H9 (cell line): ENCODE data around the gene TMED8. TPM values are rescaled to one million over a fixed set of nuclear protein-coding genes. Genes with fewer than 3 reads are reported as not detected.

Experiments
- DNase-seq: peaks from one replicate; pipeline ENCODE4 v3.0.0-alpha.2; 2017
- H2AFZ ChIP-seq: one replicate; pipeline ENCODE4 v1.6.1; 2013; ENCODE audit warnings: mild to moderate bottlenecking, low read length, control low read depth, moderate library complexity
- H2AK5ac ChIP-seq: 2 replicates; pipeline ENCODE4 v1.6.1; 2013; ENCODE audit warnings: low read length, control low read depth, mixed read lengths; ENCODE audit not compliant: insufficient read length
- H2BK120ac ChIP-seq: one replicate; pipeline ENCODE4 v1.6.1; 2013; ENCODE audit warnings: low read depth, mild to moderate bottlenecking, low read length, control low read depth, inconsistent platforms; ENCODE audit not compliant: poor library complexity, severe bottlenecking
- H2BK12ac ChIP-seq: 2 replicates; pipeline ENCODE4 v1.6.1; 2013; ENCODE audit warnings: low read length, control low read depth, mixed read lengths, low read depth; ENCODE audit not compliant: insufficient read length
- H2BK15ac ChIP-seq: 2 replicates; pipeline ENCODE4 v1.6.1; 2013; ENCODE audit warnings: low read depth, low read length, control low read depth
- H2BK20ac ChIP-seq: one replicate; pipeline ENCODE4 v1.6.1; 2013; ENCODE audit warnings: low read depth, mild to moderate bottlenecking, low read length, control low read depth, inconsistent platforms; ENCODE audit not compliant: poor library complexity, severe bottlenecking
- H2BK5ac ChIP-seq: 2 replicates; pipeline ENCODE4 v1.6.1; 2013; ENCODE audit warnings: low read length, control low read depth, mixed read lengths; ENCODE audit not compliant: insufficient read length
- H3K14ac ChIP-seq: 2 replicates; pipeline ENCODE4 v1.6.1; 2013; ENCODE audit warnings: low read length, control low read depth; ENCODE audit not compliant: insufficient read depth
- H3K18ac ChIP-seq: 2 replicates; pipeline ENCODE4 v1.6.1; 2013; ENCODE audit warnings: low read depth, mild to moderate bottlenecking, mixed read lengths, low read length, control low read depth; ENCODE audit not compliant: insufficient read length
- H3K23ac ChIP-seq: 2 replicates; pipeline ENCODE4 v1.6.1; 2013; ENCODE audit warnings: low read length, control low read depth, mixed read lengths, low read depth; ENCODE audit not compliant: insufficient read length
- H3K23me2 ChIP-seq: 2 replicates; pipeline ENCODE4 v1.6.1; 2013; ENCODE audit warnings: low read depth, mild to moderate bottlenecking, mixed read lengths, low read length, control low read depth; ENCODE audit not compliant: insufficient read length, poor library complexity, severe bottlenecking
- H3K27ac ChIP-seq: 2 replicates; pipeline ENCODE4 v1.5.1; 2013; ENCODE audit warnings: low read length, control low read depth, mixed read lengths, low read depth; ENCODE audit not compliant: insufficient read length
- H3K27me3 ChIP-seq: 2 replicates; pipeline ENCODE4 v1.6.1; 2013; ENCODE audit warnings: low read length, control low read depth, inconsistent platforms; ENCODE audit not compliant: insufficient read depth
- H3K4ac ChIP-seq: 2 replicates; pipeline ENCODE4 v1.6.1; 2013; ENCODE audit warnings: low read depth, mild to moderate bottlenecking, control low read depth, inconsistent platforms, low read length, moderate library complexity
- H3K4me1 ChIP-seq: 2 replicates; pipeline ENCODE4 v1.6.1; 2013; ENCODE audit warnings: low read length, control low read depth, inconsistent platforms; ENCODE audit not compliant: insufficient read depth
- H3K4me2 ChIP-seq: 2 replicates; pipeline ENCODE4 v1.6.1; 2013; ENCODE audit warnings: low read length, control low read depth, mixed read lengths; ENCODE audit not compliant: insufficient read length, insufficient read depth
- H3K56ac ChIP-seq: 2 replicates; pipeline ENCODE4 v1.6.1; 2013; ENCODE audit warnings: low read depth, mild to moderate bottlenecking, mixed read lengths, low read length, control low read depth; ENCODE audit not compliant: insufficient read length
- H3K79me1 ChIP-seq: 2 replicates; pipeline ENCODE4 v1.6.1; 2013; ENCODE audit warnings: low read depth, mild to moderate bottlenecking, moderate library complexity, low read length, control low read depth, inconsistent platforms; ENCODE audit not compliant: insufficient read depth, poor library complexity, severe bottlenecking
- H3K79me2 ChIP-seq: 2 replicates; pipeline ENCODE4 v1.6.1; 2013; ENCODE audit warnings: low read length, control low read depth, inconsistent platforms; ENCODE audit not compliant: insufficient read depth
- H3K9ac ChIP-seq: 2 replicates; pipeline ENCODE4 v1.6.1; 2013; ENCODE audit warnings: low read length, control low read depth, mixed read lengths; ENCODE audit not compliant: insufficient read length; ENCODE audit errors: extremely low read depth
- H3K9me3 ChIP-seq: one replicate; pipeline ENCODE4 v1.6.1; 2013; ENCODE audit warnings: low read depth, low read length, inconsistent platforms; ENCODE audit not compliant: control insufficient read depth
- H3T11ph ChIP-seq: one replicate; pipeline ENCODE4 v1.6.1; 2013; ENCODE audit warnings: mild to moderate bottlenecking, low read length, control low read depth, inconsistent platforms
- H4K20me1 ChIP-seq: one replicate; pipeline ENCODE4 v1.6.1; 2013; ENCODE audit not compliant: control insufficient read depth, insufficient read length, insufficient read depth
- H4K5ac ChIP-seq: 2 replicates; pipeline ENCODE4 v1.6.1; 2013; ENCODE audit warnings: low read depth, mild to moderate bottlenecking, mixed read lengths, low read length, control low read depth; ENCODE audit not compliant: insufficient read length
- H4K8ac ChIP-seq: replicated peaks from 2 replicates; pipeline ENCODE4 v1.6.1; 2013; ENCODE audit warnings: low read length, control low read depth, mixed read lengths, low read depth; ENCODE audit not compliant: insufficient read length
- H4K91ac ChIP-seq: 2 replicates; pipeline ENCODE4 v1.6.1; 2013; ENCODE audit warnings: low read depth, mild to moderate bottlenecking, moderate library complexity, mixed read lengths, low read length, control low read depth; ENCODE audit not compliant: insufficient read length
- H3K27ac Mint-ChIP-seq, 3 experiments: 2 replicates in 2 of 3; 3 replicates in 1 of 3; pipeline ENCODE4 v1.8.0; 2020 to 2021; ENCODE audit warnings: mixed read lengths in 3 of 3, mild to moderate bottlenecking in 1 of 3, moderate library complexity in 1 of 3
- H3K27me3 Mint-ChIP-seq: 2 replicates; pipeline ENCODE4 v1.8.0; 2021; ENCODE audit warnings: low read depth, mild to moderate bottlenecking, moderate library complexity, mixed read lengths
- H3K36me3 Mint-ChIP-seq, 3 experiments: 2 replicates in 2 of 3; 3 replicates in 1 of 3; pipeline ENCODE4 v1.8.0; 2020 to 2021; ENCODE audit warnings: low read depth in 3 of 3, mixed read lengths in 3 of 3; ENCODE audit not compliant: insufficient read depth in 1 of 3
- H3K4me1 Mint-ChIP-seq, 2 experiments: 2 replicates each; pipeline ENCODE4 v1.8.0; 2020; ENCODE audit warnings: mixed read lengths in 2 of 2
- H3K4me3 Mint-ChIP-seq, 2 experiments: 2 replicates in 1 of 2; 3 replicates in 1 of 2; pipeline ENCODE4 v1.8.0; 2020 to 2021; ENCODE audit warnings: mild to moderate bottlenecking in 2 of 2, mixed read lengths in 2 of 2, moderate library complexity in 1 of 2
- H3K9me3 Mint-ChIP-seq, 2 experiments: 2 replicates in 1 of 2; 3 replicates in 1 of 2; pipeline ENCODE4 v1.8.0; 2020; ENCODE audit warnings: mild to moderate bottlenecking in 2 of 2, mixed read lengths in 2 of 2, moderate library complexity in 1 of 2
- CTCF ChIP-seq: fragments of 200-600 bp; sonication (generic); conservative IDR thresholded peaks from 3 replicates; pipeline ENCODE4 v1.8.0; 2021; ENCODE audit warnings: antibody characterized with exemption, mild to moderate bottlenecking
- WGBS: extraction: QIAGEN DNeasy Blood & Tissue Kit; methylation state at CpG from one replicate; pipeline ENCODE4 v1.1.7; 2013; ENCODE audit warnings: missing lambda C conversion rate, low lambda C conversion rate, mixed read lengths; ENCODE audit not compliant: insufficient read length; ENCODE audit errors: extremely low coverage; 5-methylcytosine and 5-hydroxymethylcytosine counted together
- total RNA-seq: library from RNA; stranded (reverse); gene quantifications from 2 replicates; pipeline ENCODE4 v1.2.1, GENCODE V29; 2021

The TMED8 gene
- total RNA-seq, 1 experiment from 2014 or later: 9.5 TPM

DNA sequence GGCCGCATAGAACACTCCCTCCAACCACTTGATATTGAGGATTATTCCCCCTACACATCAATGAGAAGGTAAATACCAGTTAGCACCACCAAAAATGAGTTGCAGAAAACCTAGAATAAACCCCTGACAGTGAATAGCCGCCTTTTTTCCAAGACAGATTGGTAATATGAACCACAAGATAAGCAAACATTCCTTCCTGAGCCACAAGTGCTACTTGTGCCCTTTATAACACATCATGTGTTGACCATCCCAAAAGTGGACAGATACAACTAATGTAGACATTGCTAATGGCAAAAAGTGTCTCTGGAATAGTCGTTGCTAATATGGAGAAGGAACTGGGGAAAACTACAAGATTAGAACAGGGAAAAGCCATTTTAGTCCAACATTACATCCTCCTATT lies 29.2 kb upstream of the TMED8 start:
- H2AFZ ChIP-seq: no peak overlapping the region
- H4K5ac ChIP-seq: no peak overlapping the region
- no peak overlapping the region for H2BK12ac ChIP-seq
- peaks cover 0 to 4% of the 10 kb centered on the region in 2 experiments; a peak in 1 of 4 replicates for H3K4me1 Mint-ChIP-seq
- no peak overlapping the region for H2BK120ac ChIP-seq
- no peak overlapping the region for H3K27ac ChIP-seq
- H2BK5ac ChIP-seq: no peak overlapping the region
- H3K4me3 Mint-ChIP-seq: no peak overlapping the region
- no peaks in the 10 kb centered on the region for H3K23me2 ChIP-seq
- H3K27ac Mint-ChIP-seq: no peak overlapping the region
- H3K23ac ChIP-seq: no peak overlapping the region
- no peak overlapping the region for H3K4me2 ChIP-seq
- H3K79me2 ChIP-seq: no peaks in the 10 kb centered on the region
- H3K36me3 Mint-ChIP-seq: no peaks in the 10 kb centered on the region
- no peak for DNase-seq
- no peak overlapping the region for H3K14ac ChIP-seq
- no peaks in the 10 kb centered on the region for H3K27me3 ChIP-seq
- no peak overlapping the region for H4K91ac ChIP-seq
- H3K56ac ChIP-seq: no peak overlapping the region
- no peak overlapping the region for H3T11ph ChIP-seq
- no peaks in the 10 kb centered on the region for H3K79me1 ChIP-seq
- H2AK5ac ChIP-seq: no peak overlapping the region
- no peaks in the 10 kb centered on the region for H4K20me1 ChIP-seq
- no peaks in the 10 kb centered on the region for H3K27me3 Mint-ChIP-seq
- no CpG with 5 or more reads among the region's 3 CpGs for WGBS
- no peak overlapping the region for H4K8ac ChIP-seq
- H3K4me1 ChIP-seq: no peaks in the 10 kb centered on the region
- H2BK20ac ChIP-seq: no peak overlapping the region
- TF ChIP-seq CTCF: no peak
- H3K9me3 Mint-ChIP-seq: no peaks in the 10 kb centered on the region
- no peak overlapping the region for H3K9ac ChIP-seq
- H2BK15ac ChIP-seq: no peak overlapping the region
- H3K9me3 ChIP-seq: no peaks in the 10 kb centered on the region
- H3K18ac ChIP-seq: no peak overlapping the region
- H3K4ac ChIP-seq: no peak overlapping the region
